Measurements from ENCODE around the gene BTBD19.

DNA sequence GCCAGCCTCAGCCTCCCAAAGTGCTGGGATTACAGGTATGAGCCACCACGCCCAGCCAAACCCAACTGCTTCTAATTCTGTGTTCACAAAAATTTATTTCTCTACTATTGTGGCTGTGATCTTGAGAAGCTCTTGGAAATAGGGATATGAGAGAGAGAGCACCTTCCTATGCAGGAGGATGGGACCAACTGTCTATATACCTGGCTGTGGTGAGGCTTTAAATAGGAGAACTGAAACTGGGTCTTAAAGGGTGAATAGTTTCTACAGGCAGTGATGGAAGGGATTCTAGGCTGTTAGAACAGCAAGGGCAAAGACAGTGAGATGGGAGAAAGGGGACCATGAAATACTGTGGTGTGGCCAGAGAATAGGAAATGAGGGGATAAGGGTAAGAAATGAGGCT is 43.0 kb downstream of the BTBD19 start:
- TF ChIP-seq, protein P1, sequence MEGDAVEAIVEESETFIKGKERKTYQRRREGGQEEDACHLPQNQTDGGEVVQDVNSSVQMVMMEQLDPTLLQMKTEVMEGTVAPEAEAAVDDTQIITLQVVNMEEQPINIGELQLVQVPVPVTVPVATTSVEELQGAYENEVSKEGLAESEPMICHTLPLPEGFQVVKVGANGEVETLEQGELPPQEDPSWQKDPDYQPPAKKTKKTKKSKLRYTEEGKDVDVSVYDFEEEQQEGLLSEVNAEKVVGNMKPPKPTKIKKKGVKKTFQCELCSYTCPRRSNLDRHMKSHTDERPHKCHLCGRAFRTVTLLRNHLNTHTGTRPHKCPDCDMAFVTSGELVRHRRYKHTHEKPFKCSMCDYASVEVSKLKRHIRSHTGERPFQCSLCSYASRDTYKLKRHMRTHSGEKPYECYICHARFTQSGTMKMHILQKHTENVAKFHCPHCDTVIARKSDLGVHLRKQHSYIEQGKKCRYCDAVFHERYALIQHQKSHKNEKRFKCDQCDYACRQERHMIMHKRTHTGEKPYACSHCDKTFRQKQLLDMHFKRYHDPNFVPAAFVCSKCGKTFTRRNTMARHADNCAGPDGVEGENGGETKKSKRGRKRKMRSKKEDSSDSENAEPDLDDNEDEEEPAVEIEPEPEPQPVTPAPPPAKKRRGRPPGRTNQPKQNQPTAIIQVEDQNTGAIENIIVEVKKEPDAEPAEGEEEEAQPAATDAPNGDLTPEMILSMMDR (IDR thresholded peaks at IDR 0.05), result no peak
- no peak for TF ChIP-seq EP300 (IDR thresholded peaks at IDR 0.05)
